ENCODE data around the gene CD69.

CD69 gene

GRCh38 chr12:9795945-9796344, 35.2 kb upstream of the CD69 start:
- Histone ChIP-seq H3K9me3 (ENCODE audit: control insufficient read depth in 1 of 2, low read length in 2 of 2) (no peaks in the 10 kb centered on the region), H3K4me1 (ENCODE audit: control insufficient read depth in 1 of 2, insufficient read depth in 2 of 2, low read length in 2 of 2) (peaks cover 3 to 10% of the 10 kb centered on the region in 2 donors), H3K4me3 (ENCODE audit: low read depth in 1 of 2, low read length in 2 of 2) (no peak overlapping the region), H3K27ac (ENCODE audit: low read depth, low read length) (no peak overlapping the region), H3K36me3 (ENCODE audit: control insufficient read depth in 1 of 2, insufficient read depth in 2 of 2, low read length in 2 of 2) (no peaks in the 10 kb centered on the region), H3K9ac (ENCODE audit: low read depth in 1 of 2, low read length in 2 of 2) (no peak overlapping the region), H3K27me3 (ENCODE audit: control insufficient read depth in 1 of 2, insufficient read depth in 2 of 2, low read length in 2 of 2) (no peaks in the 10 kb centered on the region)

GRCh38 chr12:9794484-9795093, 33.9 kb upstream of the CD69 start:
- Histone ChIP-seq H3K4me1 (ENCODE audit: control insufficient read depth in 1 of 2, insufficient read depth in 2 of 2, low read length in 2 of 2) (peaks cover 3 to 10% of the 10 kb centered on the region in 2 donors), H3K27ac (ENCODE audit: low read depth, low read length) (no peak overlapping the region), H3K9ac (ENCODE audit: low read depth in 1 of 2, low read length in 2 of 2) (no peak overlapping the region), H3K36me3 (ENCODE audit: control insufficient read depth in 1 of 2, insufficient read depth in 2 of 2, low read length in 2 of 2) (no peaks in the 10 kb centered on the region), H3K9me3 (ENCODE audit: control insufficient read depth in 1 of 2, low read length in 2 of 2) (no peaks in the 10 kb centered on the region), H3K4me3 (ENCODE audit: low read depth in 1 of 2, low read length in 2 of 2) (no peak overlapping the region), H3K27me3 (ENCODE audit: control insufficient read depth in 1 of 2, insufficient read depth in 2 of 2, low read length in 2 of 2) (no peaks in the 10 kb centered on the region)

GRCh38 chr12:9793779-9794395, 33.2 kb upstream of the CD69 start:
- Histone ChIP-seq H3K27me3 (ENCODE audit: control insufficient read depth in 1 of 2, insufficient read depth in 2 of 2, low read length in 2 of 2) (no peaks in the 10 kb centered on the region), H3K9ac (ENCODE audit: low read depth in 1 of 2, low read length in 2 of 2) (no peak overlapping the region), H3K9me3 (ENCODE audit: control insufficient read depth in 1 of 2, low read length in 2 of 2) (no peaks in the 10 kb centered on the region), H3K4me1 (ENCODE audit: control insufficient read depth in 1 of 2, insufficient read depth in 2 of 2, low read length in 2 of 2) (peaks cover 3 to 10% of the 10 kb centered on the region in 2 donors), H3K27ac (ENCODE audit: low read depth, low read length) (no peak overlapping the region), H3K36me3 (ENCODE audit: control insufficient read depth in 1 of 2, insufficient read depth in 2 of 2, low read length in 2 of 2) (no peaks in the 10 kb centered on the region), H3K4me3 (ENCODE audit: low read depth in 1 of 2, low read length in 2 of 2) (no peak overlapping the region)

- no peaks in the 10 kb centered on the region for H3K9me3 ChIP-seq (ENCODE audit: control insufficient read depth in 1 of 2, low read length in 2 of 2)
- no peak overlapping the region for H3K27ac ChIP-seq (ENCODE audit: low read depth, low read length)
- H3K4me1 ChIP-seq (ENCODE audit: control insufficient read depth in 1 of 2, insufficient read depth in 2 of 2, low read length in 2 of 2), result peaks cover 3 to 10% of the 10 kb centered on the region in 2 donors
- H3K9ac ChIP-seq (ENCODE audit: low read depth in 1 of 2, low read length in 2 of 2), result no peak overlapping the region
- no peaks in the 10 kb centered on the region for H3K27me3 ChIP-seq (ENCODE audit: control insufficient read depth in 1 of 2, insufficient read depth in 2 of 2, low read length in 2 of 2)
- no peaks in the 10 kb centered on the region for H3K36me3 ChIP-seq (ENCODE audit: control insufficient read depth in 1 of 2, insufficient read depth in 2 of 2, low read length in 2 of 2)
- H3K4me3 ChIP-seq (ENCODE audit: low read depth in 1 of 2, low read length in 2 of 2), result no peak overlapping the region
Measured at GRCh38 chr12:9792961-9793617, 32.4 kb upstream of the CD69 start.

- H3K36me3 ChIP-seq (ENCODE audit: control insufficient read depth in 1 of 2, insufficient read depth in 2 of 2, low read length in 2 of 2), result no peaks in the 10 kb centered on the region
- no peak overlapping the region for H3K4me3 ChIP-seq (ENCODE audit: low read depth in 1 of 2, low read length in 2 of 2)
- H3K27ac ChIP-seq (ENCODE audit: low read depth, low read length), result no peak overlapping the region
- H3K9me3 ChIP-seq (ENCODE audit: control insufficient read depth in 1 of 2, low read length in 2 of 2), result no peaks in the 10 kb centered on the region
- H3K27me3 ChIP-seq (ENCODE audit: control insufficient read depth in 1 of 2, insufficient read depth in 2 of 2, low read length in 2 of 2), result no peaks in the 10 kb centered on the region
- no peak overlapping the region for H3K9ac ChIP-seq (ENCODE audit: low read depth in 1 of 2, low read length in 2 of 2)
- peaks cover 3 to 10% of the 10 kb centered on the region in 2 donors for H3K4me1 ChIP-seq (ENCODE audit: control insufficient read depth in 1 of 2, insufficient read depth in 2 of 2, low read length in 2 of 2)
Measured at GRCh38 chr12:9792185-9792900, 31.6 kb upstream of the CD69 start.

- Histone ChIP-seq H3K4me1 (ENCODE audit: control insufficient read depth in 1 of 2, insufficient read depth in 2 of 2, low read length in 2 of 2) (no peaks in the 10 kb centered on the region), H3K36me3 (ENCODE audit: control insufficient read depth in 1 of 2, insufficient read depth in 2 of 2, low read length in 2 of 2) (no peaks in the 10 kb centered on the region), H3K9me3 (ENCODE audit: control insufficient read depth in 1 of 2, low read length in 2 of 2) (no peaks in the 10 kb centered on the region), H3K27me3 (ENCODE audit: control insufficient read depth in 1 of 2, insufficient read depth in 2 of 2, low read length in 2 of 2) (no peaks in the 10 kb centered on the region), H3K9ac (ENCODE audit: low read depth in 1 of 2, low read length in 2 of 2) (no peak overlapping the region), H3K27ac (ENCODE audit: low read depth, low read length) (no peak overlapping the region), H3K4me3 (ENCODE audit: low read depth in 1 of 2, low read length in 2 of 2) (no peak overlapping the region)
Measured at GRCh38 chr12:9786726-9787717, 26.3 kb upstream of the CD69 start.

- H3K36me3 ChIP-seq (ENCODE audit: control insufficient read depth in 1 of 2, insufficient read depth in 2 of 2, low read length in 2 of 2), result no peaks in the 10 kb centered on the region
- no peak overlapping the region for H3K9ac ChIP-seq (ENCODE audit: low read depth in 1 of 2, low read length in 2 of 2)
- no peaks in the 10 kb centered on the region for H3K9me3 ChIP-seq (ENCODE audit: control insufficient read depth in 1 of 2, low read length in 2 of 2)
- no peak overlapping the region for H3K4me3 ChIP-seq (ENCODE audit: low read depth in 1 of 2, low read length in 2 of 2)
- no peak overlapping the region for H3K27ac ChIP-seq (ENCODE audit: low read depth, low read length)
- H3K27me3 ChIP-seq (ENCODE audit: control insufficient read depth in 1 of 2, insufficient read depth in 2 of 2, low read length in 2 of 2), result no peaks in the 10 kb centered on the region
- H3K4me1 ChIP-seq (ENCODE audit: control insufficient read depth in 1 of 2, insufficient read depth in 2 of 2, low read length in 2 of 2), result no peaks in the 10 kb centered on the region
Measured at GRCh38 chr12:9784816-9785215, 24.1 kb upstream of the CD69 start.

- H3K36me3 ChIP-seq (ENCODE audit: control insufficient read depth in 1 of 2, insufficient read depth in 2 of 2, low read length in 2 of 2), result no peaks in the 10 kb centered on the region
- no peak overlapping the region for H3K27ac ChIP-seq (ENCODE audit: low read depth, low read length)
- H3K9ac ChIP-seq (ENCODE audit: low read depth in 1 of 2, low read length in 2 of 2), result no peak overlapping the region
- H3K9me3 ChIP-seq (ENCODE audit: control insufficient read depth in 1 of 2, low read length in 2 of 2), result no peaks in the 10 kb centered on the region
- no peaks in the 10 kb centered on the region for H3K4me1 ChIP-seq (ENCODE audit: control insufficient read depth in 1 of 2, insufficient read depth in 2 of 2, low read length in 2 of 2)
- H3K27me3 ChIP-seq (ENCODE audit: control insufficient read depth in 1 of 2, insufficient read depth in 2 of 2, low read length in 2 of 2), result no peaks in the 10 kb centered on the region
- H3K4me3 ChIP-seq (ENCODE audit: low read depth in 1 of 2, low read length in 2 of 2), result no peak overlapping the region
Measured at GRCh38 chr12:9784326-9784725, 23.6 kb upstream of the CD69 start.

- no peak overlapping the region for H3K27ac ChIP-seq (ENCODE audit: low read depth, low read length)
Measured at GRCh38 chr12:9782547-9783382, 22.1 kb upstream of the CD69 start.

More at GRCh38 chr12:9782547-9783382, 22.1 kb upstream of the CD69 start:
- H3K9me3 ChIP-seq (ENCODE audit: control insufficient read depth in 1 of 2, low read length in 2 of 2), result no peaks in the 10 kb centered on the region
- no peaks in the 10 kb centered on the region for H3K36me3 ChIP-seq (ENCODE audit: control insufficient read depth in 1 of 2, insufficient read depth in 2 of 2, low read length in 2 of 2)
- H3K27me3 ChIP-seq (ENCODE audit: control insufficient read depth in 1 of 2, insufficient read depth in 2 of 2, low read length in 2 of 2), result no peaks in the 10 kb centered on the region
- H3K4me1 ChIP-seq (ENCODE audit: control insufficient read depth in 1 of 2, insufficient read depth in 2 of 2, low read length in 2 of 2), result no peaks in the 10 kb centered on the region
- no peak overlapping the region for H3K9ac ChIP-seq (ENCODE audit: low read depth in 1 of 2, low read length in 2 of 2)
- H3K4me3 ChIP-seq (ENCODE audit: low read depth in 1 of 2, low read length in 2 of 2), result no peak overlapping the region
